GM19463 (cell line): ENCODE measurements around the gene RPL10.
A peak's percentile ranks its signal among the peaks of the same experiment; 100 is the strongest.
"Not testable (repeated sequence)": the region's sequence is repeated elsewhere in the genome, so short reads cannot be mapped to it uniquely, and the experiment has no call there.

Experiments
- ATAC-seq: cut with Tn5 transposase; IDR thresholded peaks from one replicate; pipeline ENCODE4 v1.9.1; 2021; ENCODE audit warnings: mild to moderate bottlenecking, moderate library complexity; ENCODE audit not compliant: unreplicated experiment

Gene RPL10

DNA sequence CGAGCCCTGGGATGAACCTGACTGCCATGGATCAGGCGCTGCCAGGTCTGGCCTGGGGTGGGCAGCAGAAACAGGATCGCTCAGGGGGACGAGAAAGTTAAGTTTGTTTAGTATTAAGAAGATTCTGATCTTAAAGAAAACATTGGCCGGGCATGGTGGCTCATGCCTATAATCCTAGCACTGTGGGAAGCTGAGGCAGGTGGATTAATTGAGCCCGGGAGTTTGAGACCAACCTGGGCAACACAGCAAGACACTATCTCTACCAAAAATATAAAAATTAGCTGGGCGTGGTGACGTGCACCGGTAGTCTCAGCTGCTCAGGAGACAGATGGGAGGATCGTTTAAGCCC is 23.0 kb upstream of the RPL10 start:
- ATAC-seq = no peak

GRCh38 chrX:154376774-154377173 is 21.4 kb upstream of the RPL10 start:
- no peak for ATAC-seq

- peak; percentile 1 for ATAC-seq
Observed at GRCh38 chrX:154378059-154378798, 19.9 kb upstream of the RPL10 start.

DNA sequence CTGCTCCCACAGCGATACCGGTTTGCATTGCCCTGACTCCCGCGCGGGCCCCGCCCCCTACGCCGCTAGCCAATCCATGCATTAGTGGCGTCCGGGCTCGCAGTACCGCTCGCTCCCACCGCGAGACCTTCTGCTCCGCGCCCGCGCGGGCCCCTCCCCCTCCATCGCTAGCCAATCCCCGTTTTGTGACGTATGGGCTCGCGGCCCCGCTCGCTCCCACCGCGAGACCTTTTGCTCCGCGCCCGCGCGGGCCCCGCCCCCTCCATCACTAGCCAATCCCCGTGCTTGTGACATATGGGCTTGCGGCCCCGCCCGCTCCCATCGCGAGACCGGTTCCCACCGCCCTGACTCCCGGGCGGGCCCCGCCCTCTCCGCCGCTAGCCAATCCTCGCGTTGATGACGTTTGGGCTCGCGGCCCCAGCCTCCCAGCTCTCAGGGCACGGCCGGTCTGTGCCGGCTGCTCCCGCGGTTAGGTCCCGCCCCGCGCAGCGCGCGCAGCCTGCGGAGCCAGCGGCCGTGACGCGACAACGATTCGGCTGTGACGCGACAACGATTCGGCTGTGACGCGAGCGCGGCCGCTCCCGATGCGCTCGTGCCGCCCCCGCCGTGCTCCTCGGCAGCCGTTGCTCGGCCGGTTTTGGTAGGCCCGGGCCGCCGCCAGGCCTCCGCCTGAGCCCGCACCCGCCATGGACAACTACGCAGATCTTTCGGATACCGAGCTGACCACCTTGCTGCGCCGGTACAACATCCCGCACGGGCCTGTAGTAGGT is 19.2 kb upstream of the RPL10 start, which contains the start of gene EMD:
TSS of gene EMD (plus strand) at position 497 of the 770 bp plus-strand sequence. CDS start at position 687, 190 bp downstream.
- ATAC-seq = peak; percentile 73

- ATAC-seq = no peak
Observed at GRCh38 chrX:154379569-154379951, 18.6 kb upstream of the RPL10 start.

- ATAC-seq = no peak
Observed at GRCh38 chrX:154380153-154380552, 18.0 kb upstream of the RPL10 start.

DNA sequence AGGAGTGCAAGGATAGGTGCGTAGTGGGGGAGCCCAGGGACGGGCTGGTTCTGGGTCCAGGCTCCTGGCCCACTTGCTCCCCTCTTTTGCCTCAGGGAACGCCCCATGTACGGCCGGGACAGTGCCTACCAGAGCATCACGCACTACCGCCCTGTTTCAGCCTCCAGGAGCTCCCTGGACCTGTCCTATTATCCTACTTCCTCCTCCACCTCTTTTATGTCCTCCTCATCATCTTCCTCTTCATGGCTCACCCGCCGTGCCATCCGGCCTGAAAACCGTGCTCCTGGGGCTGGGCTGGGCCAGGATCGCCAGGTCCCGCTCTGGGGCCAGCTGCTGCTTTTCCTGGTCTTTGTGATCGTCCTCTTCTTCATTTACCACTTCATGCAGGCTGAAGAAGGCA is 17.4 kb upstream of the RPL10 start:
- no peak for ATAC-seq

- ATAC-seq = no peak
Observed at GRCh38 chrX:154381271-154381670, 16.9 kb upstream of the RPL10 start.

DNA sequence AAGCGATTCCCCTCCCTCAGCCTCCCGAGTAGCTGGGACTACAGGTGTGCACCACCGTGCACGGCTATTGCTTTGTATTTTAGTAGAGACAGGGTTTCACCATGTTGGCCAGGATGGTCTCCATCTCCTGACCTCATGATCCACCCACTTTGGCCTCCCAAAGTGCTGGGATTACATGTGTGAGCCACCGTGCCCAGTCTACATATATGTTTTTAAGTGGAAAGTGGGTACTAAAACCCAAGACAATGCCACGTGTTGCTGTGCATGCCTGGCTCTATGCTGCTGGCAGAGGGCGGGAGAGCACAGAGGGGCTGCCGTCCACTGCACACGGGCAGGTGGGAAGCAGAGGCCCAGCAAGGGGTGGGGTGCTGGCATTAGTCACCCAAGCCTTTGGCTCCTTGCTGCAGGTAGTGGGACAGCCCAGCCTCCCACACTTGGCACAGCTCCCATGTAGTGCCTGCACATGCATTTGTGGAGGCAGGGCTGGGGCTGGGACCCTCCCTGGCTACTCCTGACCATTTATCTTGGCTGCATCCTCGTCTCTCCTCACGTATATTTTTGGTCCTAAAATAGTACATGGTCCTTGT is 15.6 kb upstream of the RPL10 start:
- no peak for ATAC-seq

- no peak for ATAC-seq
Observed at GRCh38 chrX:154383359-154384283, 14.6 kb upstream of the RPL10 start.

DNA sequence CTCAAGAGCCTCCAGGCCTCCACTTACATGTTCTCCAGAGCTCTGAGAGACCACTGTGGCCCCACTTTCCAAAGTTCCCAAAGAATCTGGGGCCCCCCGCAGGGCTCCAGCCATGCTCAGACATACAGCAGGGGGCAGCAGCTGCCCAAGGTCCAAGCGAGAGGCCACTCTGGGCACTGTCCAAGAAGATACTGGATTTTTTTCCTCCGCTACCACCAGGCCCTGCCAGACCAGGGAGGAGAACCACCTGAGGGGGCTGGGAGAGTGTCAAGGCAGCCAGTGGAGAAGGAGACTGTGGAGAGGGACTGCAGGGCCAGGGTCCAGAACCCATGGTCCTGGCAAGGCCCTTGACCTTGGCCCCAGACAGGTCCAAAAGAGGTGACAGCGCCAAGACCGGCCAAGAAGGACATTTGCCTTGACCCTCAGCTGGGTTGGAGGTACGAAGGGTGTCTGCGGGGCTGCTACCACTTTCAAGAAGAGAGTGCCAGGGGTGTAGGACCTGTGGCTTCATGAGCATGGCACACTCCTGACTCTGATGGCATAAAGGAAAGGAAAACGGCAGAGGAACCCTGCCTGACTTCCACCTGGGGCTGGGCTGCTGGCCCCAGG is 13.8 kb upstream of the RPL10 start:
- no peak for ATAC-seq

GRCh38 chrX:154388094-154388493 is 10.1 kb upstream of the RPL10 start:
- ATAC-seq = not testable (repeated sequence)

DNA sequence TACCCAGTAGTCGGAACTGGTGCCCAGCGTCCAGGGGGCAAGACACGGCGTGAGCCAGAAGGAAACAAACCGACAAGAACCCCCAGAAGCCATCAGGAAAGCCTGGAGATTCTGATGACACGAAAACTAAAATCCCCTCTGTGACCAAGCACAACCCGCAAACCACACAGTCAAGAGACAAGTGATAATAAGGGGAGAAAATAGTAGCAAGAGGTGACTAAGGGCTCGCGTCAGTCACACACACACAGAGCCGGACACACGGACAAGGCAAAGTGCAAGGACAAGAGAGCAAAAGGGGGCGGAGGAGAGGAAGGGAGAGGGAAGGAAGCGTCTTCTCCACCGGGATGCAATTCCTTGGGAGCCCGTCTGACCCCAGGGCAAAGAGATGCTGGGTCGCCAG is 9.5 kb upstream of the RPL10 start:
- not testable (repeated sequence) for ATAC-seq

DNA sequence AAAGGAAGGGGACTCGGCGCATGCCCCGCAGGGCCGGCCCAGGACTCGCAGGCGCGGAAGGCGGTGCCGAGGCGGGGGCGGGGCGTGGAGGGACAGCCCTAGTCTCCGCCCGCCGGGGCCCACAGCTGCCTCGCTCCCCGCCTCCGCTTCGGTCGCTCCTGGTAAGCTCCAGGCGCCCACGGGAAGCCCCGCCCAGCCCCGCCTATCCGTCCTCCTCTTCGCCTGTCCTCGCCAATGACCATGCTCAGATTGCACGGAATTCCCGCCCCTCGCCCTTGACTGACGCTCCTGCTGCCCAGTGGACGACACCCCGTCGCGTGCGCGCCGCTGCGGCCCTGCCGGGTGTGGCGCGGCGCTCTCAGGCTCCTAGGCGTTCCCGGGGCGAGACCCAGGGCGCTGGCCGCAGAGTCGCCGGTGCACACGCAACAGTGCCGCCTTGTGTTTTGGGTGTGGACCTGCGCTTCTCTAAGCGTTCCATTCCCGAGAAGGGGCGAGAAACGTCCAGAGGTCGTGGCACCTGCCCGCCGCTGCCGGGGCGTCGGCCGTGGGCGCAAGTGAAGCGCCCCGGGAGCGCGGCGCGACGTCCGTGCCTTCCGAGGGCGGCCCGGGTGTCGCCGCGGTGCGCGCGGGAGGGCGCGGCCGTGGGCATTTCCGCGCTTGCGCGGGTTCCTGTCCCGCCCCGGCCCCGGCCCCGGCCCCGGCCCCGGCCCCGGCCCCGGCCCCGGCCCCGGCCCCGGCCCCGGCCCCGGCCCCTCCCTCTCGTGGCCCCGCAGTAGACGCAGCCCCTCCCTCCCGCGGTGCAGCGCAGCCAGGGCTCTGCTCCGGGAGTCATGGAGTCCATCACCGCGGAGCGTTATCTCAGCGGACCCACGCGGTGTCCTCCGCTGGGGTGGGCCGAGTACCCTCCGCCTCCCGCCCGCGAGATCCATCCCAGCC is 8.1 kb upstream of the RPL10 start:
- peak; percentile 68 for ATAC-seq

GRCh38 chrX:154396363-154396762 is 1.8 kb upstream of the RPL10 start:
- not testable (repeated sequence) for ATAC-seq

DNA sequence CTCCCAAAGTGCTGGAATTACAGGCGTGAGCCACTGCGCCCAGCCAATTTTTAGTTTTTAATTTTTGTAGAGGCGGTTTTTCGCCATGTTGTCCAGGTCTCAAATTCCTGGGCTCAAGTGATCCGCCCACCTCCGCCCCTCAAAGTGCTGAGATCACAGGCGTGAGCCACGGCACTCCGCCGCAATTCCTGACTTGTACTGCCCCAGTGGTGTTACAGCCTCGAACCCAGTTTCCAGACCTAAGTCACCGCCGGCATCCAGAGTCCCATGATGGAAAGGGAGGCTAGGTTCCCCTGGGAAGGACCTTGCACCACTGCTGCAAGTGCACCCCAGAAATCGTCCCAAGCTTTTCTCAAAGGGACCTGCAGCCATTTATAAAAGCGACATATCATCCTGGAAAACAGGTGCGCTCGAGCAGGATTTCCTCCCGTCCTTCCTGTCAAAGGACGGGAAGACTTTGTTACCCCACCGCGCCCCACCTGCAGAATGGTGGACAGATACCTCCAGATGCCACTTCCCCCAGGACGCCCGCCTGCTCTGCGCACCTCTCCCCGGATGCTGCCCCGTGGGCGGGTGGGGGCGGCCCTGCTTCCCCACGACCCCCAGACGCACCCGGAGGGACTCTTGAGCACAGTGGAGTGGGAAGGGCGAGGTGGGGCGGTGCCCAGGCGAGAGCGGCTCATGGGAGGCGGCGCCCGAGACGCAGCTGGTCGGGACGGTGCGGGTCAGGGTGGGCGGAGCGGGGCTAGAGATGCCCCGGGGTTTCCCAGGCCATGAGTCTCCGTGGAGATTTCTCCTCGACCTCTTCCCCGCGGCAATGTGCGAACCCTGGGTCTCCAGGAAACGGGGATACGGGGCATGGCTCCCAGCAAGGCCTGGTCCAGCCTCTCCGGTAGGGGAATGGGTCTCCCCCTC is 947 bp upstream of the RPL10 start:
- peak; percentile 58 for ATAC-seq

DNA sequence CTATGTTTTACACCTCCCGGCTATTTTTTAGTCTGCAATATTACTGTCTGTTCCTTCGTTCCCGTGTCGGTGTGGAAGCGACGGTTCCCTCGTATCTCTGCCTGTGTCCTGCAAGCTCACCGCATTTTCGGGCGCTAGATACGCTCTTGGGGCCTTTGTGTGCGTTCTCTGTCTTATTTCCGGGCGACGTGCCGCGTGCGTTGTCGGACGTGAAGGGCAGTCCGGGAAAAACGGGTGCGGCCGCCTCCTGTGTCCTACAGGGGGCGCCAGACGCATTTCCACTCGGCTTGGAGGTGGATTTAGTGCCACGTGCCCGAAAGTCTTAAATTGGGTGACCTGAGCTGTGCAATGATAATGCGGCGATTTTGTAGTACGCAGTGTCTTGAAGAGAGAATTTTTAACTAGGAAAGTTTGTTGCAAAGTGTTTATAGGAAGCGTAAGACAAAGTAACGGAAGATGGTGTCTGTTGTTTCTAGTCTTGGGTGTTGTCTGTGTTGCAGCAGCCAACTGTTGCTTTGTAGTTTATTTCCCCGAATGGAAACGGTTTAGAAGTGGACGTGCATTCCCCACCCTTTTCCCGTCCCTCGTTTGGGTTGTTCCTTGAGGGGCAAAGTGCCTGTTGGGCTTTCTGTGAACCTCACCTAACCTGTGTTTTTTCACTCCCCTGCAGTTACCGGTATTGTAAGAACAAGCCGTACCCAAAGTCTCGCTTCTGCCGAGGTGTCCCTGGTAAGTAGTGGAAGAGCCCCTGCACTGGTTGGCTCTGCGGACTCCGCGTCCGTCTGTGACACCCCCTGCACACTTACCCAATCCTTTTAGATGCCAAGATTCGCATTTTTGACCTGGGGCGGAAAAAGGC is 720 bp downstream of the RPL10 start:
- ATAC-seq = peak; percentile 31
